OCI-LY1 (cell line): ENCODE data around the gene OXER1.

Experiments
- H2AFZ ChIP-seq: fragments of 200-600 bp; sonication (generic), shearing (Covaris generic); 2 replicates; pipeline ENCODE4 v1.6.0; 2014; ENCODE audit warnings: antibody characterized with exemption, mild to moderate bottlenecking, low read length
- H3F3A ChIP-seq: fragments of 200-600 bp; sonication (generic), shearing (Covaris generic); 2 replicates; pipeline ENCODE4 v1.6.0; 2014; ENCODE audit warnings: mild to moderate bottlenecking, antibody characterized with exemption, low read length, moderate library complexity; ENCODE audit not compliant: insufficient read depth
- H3K27ac ChIP-seq: fragments of 200-600 bp; sonication (generic); 2 replicates; pipeline ENCODE4 v1.5.1; 2014; ENCODE audit warnings: low read length, mixed run types, mild to moderate bottlenecking, low read depth; ENCODE audit not compliant: poor library complexity, severe bottlenecking
- H3K27me3 ChIP-seq: fragments of 200-600 bp; sonication (generic); 2 replicates; pipeline ENCODE4 v1.6.0; 2014; ENCODE audit warnings: antibody characterized with exemption, mild to moderate bottlenecking, low read length, moderate library complexity; ENCODE audit not compliant: insufficient read depth
- H3K36me3 ChIP-seq: fragments of 200-600 bp; sonication (generic); 2 replicates; pipeline ENCODE4 v1.6.1; 2014; ENCODE audit warnings: mild to moderate bottlenecking, antibody characterized with exemption, low read length, moderate library complexity, mixed read lengths; ENCODE audit not compliant: insufficient read depth
- H3K4me1 ChIP-seq: fragments of 200-600 bp; sonication (generic); 2 replicates; pipeline ENCODE4 v1.5.1; 2014; ENCODE audit warnings: mild to moderate bottlenecking, low read length, moderate library complexity; ENCODE audit not compliant: insufficient read depth, severe bottlenecking
- H3K4me2 ChIP-seq: fragments of 200-600 bp; sonication (generic), shearing (Covaris generic); 2 replicates; pipeline ENCODE4 v1.6.1; 2014; ENCODE audit warnings: low read length
- H3K4me3 ChIP-seq: fragments of 200-600 bp; sonication (generic); 2 replicates; pipeline ENCODE4 v1.5.1; 2014; ENCODE audit warnings: low read length, low read depth, mild to moderate bottlenecking, mixed read lengths; ENCODE audit not compliant: poor library complexity, severe bottlenecking
- H3K79me2 ChIP-seq: fragments of 200-600 bp; shearing (Covaris generic); 2 replicates; pipeline ENCODE4 v1.6.1; 2016; ENCODE audit warnings: mixed run types, low read length, mixed read lengths; ENCODE audit not compliant: insufficient read depth
- H3K9ac ChIP-seq: fragments of 200-600 bp; sonication (generic), shearing (Covaris generic); 2 replicates; pipeline ENCODE4 v1.6.1; 2014; ENCODE audit warnings: mild to moderate bottlenecking, low read length, mixed read lengths
- H3K9me2 ChIP-seq: fragments of 200-600 bp; sonication (generic), shearing (Covaris generic); 2 replicates; pipeline ENCODE4 v1.6.1; 2014; ENCODE audit warnings: low read depth, mild to moderate bottlenecking, low read length, mixed read lengths
- H3K9me3 ChIP-seq: fragments of 200-600 bp; shearing (Covaris generic); 2 replicates; pipeline ENCODE4 v1.6.1; 2014; ENCODE audit warnings: low read length, mixed read lengths
- H4K20me1 ChIP-seq: fragments of 200-600 bp; sonication (generic), shearing (Covaris generic); 2 replicates; pipeline ENCODE4 v1.6.0; 2016; ENCODE audit warnings: mild to moderate bottlenecking, low read length; ENCODE audit not compliant: insufficient read depth
- CTCF ChIP-seq: fragments of 200-600 bp; sonication (generic), shearing (Covaris generic); IDR thresholded peaks from 2 replicates; pipeline ENCODE4 v1.5.1; 2017; ENCODE audit warnings: mild to moderate bottlenecking, antibody characterized with exemption, low read length, moderate library complexity, mixed read lengths
- EZH2 ChIP-seq: fragments of 200-600 bp; sonication (generic), shearing (Covaris generic); IDR thresholded peaks from 2 replicates; pipeline ENCODE4 v1.8.0; 2017; ENCODE audit warnings: borderline replicate concordance, mixed run types, mild to moderate bottlenecking, antibody characterized with exemption, low read length, moderate library complexity, mixed read lengths

OXER1 gene

DNA sequence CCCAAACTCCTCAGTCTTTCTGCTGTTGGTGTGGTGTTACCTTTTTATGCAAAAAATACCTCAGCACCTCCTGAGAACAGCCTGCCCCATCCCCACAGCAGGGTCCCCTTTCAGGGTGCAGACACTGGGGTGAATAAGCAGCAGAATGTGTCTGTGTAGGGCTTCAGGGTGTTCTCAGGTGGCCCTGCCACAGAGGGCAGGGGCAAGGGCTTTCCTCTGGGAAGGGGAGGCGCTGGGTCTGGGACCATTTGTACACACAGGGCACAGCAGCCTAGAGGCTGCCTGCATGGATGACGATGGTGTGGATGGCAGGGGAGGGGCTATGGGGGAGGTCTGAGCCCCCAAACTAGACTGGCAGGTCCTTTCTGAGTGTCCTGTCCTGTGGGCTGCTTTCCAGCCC, 25.8 kb upstream of the OXER1 start:
- Histone ChIP-seq H3K4me2 (no peak overlapping the region), H3K9ac (no peak overlapping the region), H3K79me2 (no peaks in the 10 kb centered on the region), H3K27ac (no peak overlapping the region), H3K36me3 (no peaks in the 10 kb centered on the region), H2AFZ (no peak overlapping the region), H3K4me3 (no peak overlapping the region), H3K9me2 (no peaks in the 10 kb centered on the region), H3K9me3 (no peaks in the 10 kb centered on the region), H4K20me1 (no peaks in the 10 kb centered on the region), H3F3A (0 out of 2 replicates have a peak, but pooled peaks cover 1% of the 10 kb centered on the region), H3K27me3 (no peaks in the 10 kb centered on the region), H3K4me1 (peaks cover 39% of the 10 kb centered on the region)
- TF ChIP-seq EZH2 (no peak), CTCF (no peak)

- Histone ChIP-seq H4K20me1 (no peaks in the 10 kb centered on the region), H3K27me3 (no peaks in the 10 kb centered on the region), H3K27ac (no peak overlapping the region), H2AFZ (no peak overlapping the region), H3K9ac (no peak overlapping the region), H3K79me2 (no peaks in the 10 kb centered on the region), H3K36me3 (no peaks in the 10 kb centered on the region), H3K4me1 (peaks cover 31% of the 10 kb centered on the region), H3K4me3 (no peak overlapping the region), H3F3A (no peaks in the 10 kb centered on the region), H3K9me2 (no peaks in the 10 kb centered on the region), H3K9me3 (no peaks in the 10 kb centered on the region), H3K4me2 (no peak overlapping the region)
- TF ChIP-seq CTCF (no peak), EZH2 (no peak)
Observed at GRCh38 chr2:42788882-42789281, 24.9 kb upstream of the OXER1 start.

GRCh38 chr2:42788478-42788793, 24.5 kb upstream of the OXER1 start:
- Histone ChIP-seq H4K20me1 (no peaks in the 10 kb centered on the region), H3K9ac (no peak overlapping the region), H2AFZ (no peak overlapping the region), H3K9me3 (no peaks in the 10 kb centered on the region), H3K27me3 (no peaks in the 10 kb centered on the region), H3K79me2 (no peaks in the 10 kb centered on the region), H3K4me2 (no peak overlapping the region), H3K9me2 (no peaks in the 10 kb centered on the region), H3K4me1 (peaks cover 26% of the 10 kb centered on the region), H3K4me3 (no peak overlapping the region), H3K27ac (no peak overlapping the region), H3K36me3 (no peaks in the 10 kb centered on the region), H3F3A (no peaks in the 10 kb centered on the region)
- no peak for TF ChIP-seq CTCF
